SK-N-SH treated with all-trans-retinoic acid at 6 μM for 48 hours (cell line): ENCODE measurements around the gene ALOX15B.

Experiments
- ATAC-seq: fragments of 200-7000 bp; cut with Tn5 transposase; 3 replicates; pipeline ENCODE4 v1.9.1; 2020; ENCODE audit warnings: mild to moderate bottlenecking, moderate library complexity
- ARNTL ChIP-seq: fragments of 450-650 bp; formaldehyde crosslinking; IDR thresholded peaks from 2 replicates; pipeline ENCODE4 v1.5.0; 2020; ENCODE audit warnings: low read depth, mild to moderate bottlenecking, moderate library complexity, borderline replicate concordance
- BACH2 ChIP-seq: fragments of 250-450 bp; sonication (Bioruptor Pico); IDR thresholded peaks from 2 replicates; pipeline ENCODE4 v1.9.0; 2021; ENCODE audit warnings: mild to moderate bottlenecking, borderline replicate concordance
- CREB5 ChIP-seq: fragments of 250-450 bp; sonication (Bioruptor Pico); IDR thresholded peaks from 2 replicates; pipeline ENCODE4 v1.5.1; 2020; ENCODE audit warnings: low read depth, mild to moderate bottlenecking, moderate library complexity
- ESRRG ChIP-seq: fragments of 250-450 bp; sonication (Bioruptor Pico); IDR thresholded peaks from 2 replicates; pipeline ENCODE4 v1.6.1; 2021; ENCODE audit warnings: mild to moderate bottlenecking
- GLIS3 ChIP-seq: fragments of 250-450 bp; sonication (Bioruptor Pico); IDR thresholded peaks from 2 replicates; pipeline ENCODE4 v1.5.0; 2020; ENCODE audit warnings: mild to moderate bottlenecking, moderate library complexity
- OSR1 ChIP-seq: fragments of 250-450 bp; sonication (Bioruptor Pico); IDR thresholded peaks from 2 replicates; pipeline ENCODE4 v1.8.0; 2022; ENCODE audit warnings: moderate library complexity, mild to moderate bottlenecking, inconsistent platforms
- PPARA ChIP-seq: fragments of 250-450 bp; sonication (Bioruptor Pico); IDR thresholded peaks from 2 replicates; pipeline ENCODE4 v1.5.0; 2020; ENCODE audit warnings: mild to moderate bottlenecking, borderline replicate concordance
- RARB ChIP-seq: fragments of 250-450 bp; sonication (Bioruptor Pico); IDR thresholded peaks from 2 replicates; pipeline ENCODE4 v1.8.0; 2021; ENCODE audit warnings: mild to moderate bottlenecking, moderate library complexity
- SNAI2 ChIP-seq: fragments of 250-450 bp; sonication (Bioruptor Pico); IDR thresholded peaks from 2 replicates; pipeline ENCODE4 v1.5.0; 2020; ENCODE audit warnings: mild to moderate bottlenecking, moderate library complexity
- TOX ChIP-seq: fragments of 250-450 bp; sonication (Bioruptor Pico); IDR thresholded peaks from 2 replicates; pipeline ENCODE4 v1.8.0; 2021; ENCODE audit warnings: mild to moderate bottlenecking, moderate library complexity, borderline replicate concordance
- TSHZ2 ChIP-seq: fragments of 250-450 bp; sonication (Bioruptor Pico); IDR thresholded peaks from 2 replicates; pipeline ENCODE4 v1.5.0; 2020; ENCODE audit warnings: mild to moderate bottlenecking, moderate library complexity
- ZC3H10 ChIP-seq: fragments of 250-450 bp; sonication (Bioruptor Pico); IDR thresholded peaks from 2 replicates; pipeline ENCODE4 v1.5.1; 2021; ENCODE audit warnings: mild to moderate bottlenecking, moderate library complexity
- ZFP3 ChIP-seq: fragments of 250-450 bp; sonication (Bioruptor Pico); IDR thresholded peaks from 2 replicates; pipeline ENCODE4 v1.5.0; 2020; ENCODE audit warnings: mild to moderate bottlenecking, moderate library complexity
- ZFP30 ChIP-seq: fragments of 450-650 bp; formaldehyde crosslinking; IDR thresholded peaks from 2 replicates; pipeline ENCODE4 v1.5.0; 2022; ENCODE audit warnings: mild to moderate bottlenecking, moderate library complexity
- ZNF565 ChIP-seq: fragments of 450-650 bp; formaldehyde crosslinking; conservative IDR thresholded peaks from 2 replicates; pipeline ENCODE4 v1.5.0; 2020; ENCODE audit warnings: low read depth, mild to moderate bottlenecking, moderate library complexity
- ZNF70 ChIP-seq: fragments of 450-650 bp; formaldehyde crosslinking; IDR thresholded peaks from 2 replicates; pipeline ENCODE4 v1.5.0; 2020; ENCODE audit warnings: mild to moderate bottlenecking, moderate library complexity
- ZNF8 ChIP-seq: fragments of 450-650 bp; formaldehyde crosslinking; IDR thresholded peaks from 2 replicates; pipeline ENCODE4 v1.5.0; 2020; ENCODE audit warnings: mild to moderate bottlenecking, moderate library complexity
- TF ChIP-seq, protein P1 (sequence below): fragments of 250-450 bp; sonication (Bioruptor Pico); IDR thresholded peaks from 2 replicates; pipeline ENCODE4 v1.8.0; 2020; ENCODE audit warnings: mild to moderate bottlenecking, moderate library complexity, borderline replicate concordance
- TF ChIP-seq, protein P2 (sequence below): fragments of 250-450 bp; sonication (Bioruptor Pico); IDR thresholded peaks from 2 replicates; pipeline ENCODE4 v1.8.0; 2021; ENCODE audit warnings: low read depth, mild to moderate bottlenecking, moderate library complexity, borderline replicate concordance
- TF ChIP-seq, protein P3 (sequence below): fragments of 250-450 bp; sonication (Bioruptor Pico); IDR thresholded peaks from 2 replicates; pipeline ENCODE4 v1.5.1; 2021; ENCODE audit warnings: mild to moderate bottlenecking, moderate library complexity

ALOX15B gene

GRCh38 chr17:8029121-8029520 lies 9.7 kb upstream of the ALOX15B start:
- no peak for TF ChIP-seq GLIS3 (CRISPR knock-in tag)
- TF ChIP-seq TSHZ2, result no peak
- no peak for TF ChIP-seq ZNF565 (CRISPR knock-in tag)
- no peak for TF ChIP-seq PPARA (CRISPR knock-in tag)
- TF ChIP-seq TOX (CRISPR knock-in tag), result no peak
- TF ChIP-seq ZFP3 (CRISPR knock-in tag), result no peak
- TF ChIP-seq RARB (CRISPR knock-in tag), result no peak
- TF ChIP-seq ARNTL, result no peak
- TF ChIP-seq CREB5 (CRISPR knock-in tag), result no peak
- TF ChIP-seq, protein P1, sequence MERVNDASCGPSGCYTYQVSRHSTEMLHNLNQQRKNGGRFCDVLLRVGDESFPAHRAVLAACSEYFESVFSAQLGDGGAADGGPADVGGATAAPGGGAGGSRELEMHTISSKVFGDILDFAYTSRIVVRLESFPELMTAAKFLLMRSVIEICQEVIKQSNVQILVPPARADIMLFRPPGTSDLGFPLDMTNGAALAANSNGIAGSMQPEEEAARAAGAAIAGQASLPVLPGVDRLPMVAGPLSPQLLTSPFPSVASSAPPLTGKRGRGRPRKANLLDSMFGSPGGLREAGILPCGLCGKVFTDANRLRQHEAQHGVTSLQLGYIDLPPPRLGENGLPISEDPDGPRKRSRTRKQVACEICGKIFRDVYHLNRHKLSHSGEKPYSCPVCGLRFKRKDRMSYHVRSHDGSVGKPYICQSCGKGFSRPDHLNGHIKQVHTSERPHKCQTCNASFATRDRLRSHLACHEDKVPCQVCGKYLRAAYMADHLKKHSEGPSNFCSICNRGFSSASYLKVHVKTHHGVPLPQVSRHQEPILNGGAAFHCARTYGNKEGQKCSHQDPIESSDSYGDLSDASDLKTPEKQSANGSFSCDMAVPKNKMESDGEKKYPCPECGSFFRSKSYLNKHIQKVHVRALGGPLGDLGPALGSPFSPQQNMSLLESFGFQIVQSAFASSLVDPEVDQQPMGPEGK (CRISPR knock-in tag), result no peak
- TF ChIP-seq, protein P2, sequence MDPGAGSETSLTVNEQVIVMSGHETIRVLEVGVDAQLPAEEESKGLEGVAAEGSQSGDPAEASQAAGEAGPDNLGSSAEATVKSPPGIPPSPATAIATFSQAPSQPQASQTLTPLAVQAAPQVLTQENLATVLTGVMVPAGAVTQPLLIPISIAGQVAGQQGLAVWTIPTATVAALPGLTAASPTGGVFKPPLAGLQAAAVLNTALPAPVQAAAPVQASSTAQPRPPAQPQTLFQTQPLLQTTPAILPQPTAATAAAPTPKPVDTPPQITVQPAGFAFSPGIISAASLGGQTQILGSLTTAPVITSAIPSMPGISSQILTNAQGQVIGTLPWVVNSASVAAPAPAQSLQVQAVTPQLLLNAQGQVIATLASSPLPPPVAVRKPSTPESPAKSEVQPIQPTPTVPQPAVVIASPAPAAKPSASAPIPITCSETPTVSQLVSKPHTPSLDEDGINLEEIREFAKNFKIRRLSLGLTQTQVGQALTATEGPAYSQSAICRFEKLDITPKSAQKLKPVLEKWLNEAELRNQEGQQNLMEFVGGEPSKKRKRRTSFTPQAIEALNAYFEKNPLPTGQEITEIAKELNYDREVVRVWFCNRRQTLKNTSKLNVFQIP (CRISPR knock-in tag), result no peak
- TF ChIP-seq ZNF8 (CRISPR knock-in tag), result no peak
- no peak for TF ChIP-seq OSR1
- no peak for TF ChIP-seq ZNF70 (CRISPR knock-in tag)
- TF ChIP-seq ZFP30, result no peak
- TF ChIP-seq BACH2 (CRISPR knock-in tag), result no peak
- TF ChIP-seq ZC3H10 (CRISPR knock-in tag), result no peak
- no peak for TF ChIP-seq ESRRG
- TF ChIP-seq, protein P3, sequence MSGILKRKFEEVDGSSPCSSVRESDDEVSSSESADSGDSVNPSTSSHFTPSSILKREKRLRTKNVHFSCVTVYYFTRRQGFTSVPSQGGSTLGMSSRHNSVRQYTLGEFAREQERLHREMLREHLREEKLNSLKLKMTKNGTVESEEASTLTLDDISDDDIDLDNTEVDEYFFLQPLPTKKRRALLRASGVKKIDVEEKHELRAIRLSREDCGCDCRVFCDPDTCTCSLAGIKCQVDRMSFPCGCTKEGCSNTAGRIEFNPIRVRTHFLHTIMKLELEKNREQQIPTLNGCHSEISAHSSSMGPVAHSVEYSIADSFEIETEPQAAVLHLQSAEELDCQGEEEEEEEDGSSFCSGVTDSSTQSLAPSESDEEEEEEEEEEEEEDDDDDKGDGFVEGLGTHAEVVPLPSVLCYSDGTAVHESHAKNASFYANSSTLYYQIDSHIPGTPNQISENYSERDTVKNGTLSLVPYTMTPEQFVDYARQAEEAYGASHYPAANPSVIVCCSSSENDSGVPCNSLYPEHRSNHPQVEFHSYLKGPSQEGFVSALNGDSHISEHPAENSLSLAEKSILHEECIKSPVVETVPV, result no peak
- ATAC-seq, result no peak

DNA sequence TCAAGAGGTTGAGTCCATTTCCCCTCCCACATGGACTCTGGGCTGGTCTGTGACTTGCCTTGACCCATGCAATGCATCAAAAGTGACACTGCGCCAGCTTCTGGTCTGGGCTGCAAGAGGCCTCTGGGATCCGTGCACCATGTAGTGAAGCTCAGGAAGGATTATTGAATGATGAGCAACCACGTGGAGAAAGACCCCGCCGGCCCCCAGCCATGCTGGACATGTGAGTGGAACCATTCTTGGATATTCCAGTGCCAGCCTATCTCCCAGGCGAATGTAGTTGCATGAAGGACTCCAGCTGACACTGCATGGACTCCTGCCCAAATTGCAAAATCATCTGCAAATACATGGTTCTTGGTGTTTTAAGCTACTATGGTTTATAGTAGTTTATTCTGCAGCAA lies 7.6 kb upstream of the ALOX15B start:
- TF ChIP-seq ZNF565 (CRISPR knock-in tag) (no peak), ZFP30 (no peak), CREB5 (CRISPR knock-in tag) (no peak), GLIS3 (CRISPR knock-in tag) (no peak), ESRRG (no peak), PPARA (CRISPR knock-in tag) (no peak), SNAI2 (CRISPR knock-in tag) (no peak), ZNF70 (CRISPR knock-in tag) (no peak), ARNTL (no peak)
- TF ChIP-seq, protein P2 (CRISPR knock-in tag), result no peak
- TF ChIP-seq, protein P3, result no peak
- no peak for ATAC-seq
